ENCODE measurements around the gene SRP54.

GRCh38 chr14:34966413-34966812 is 16.4 kb upstream of the SRP54 start:
- TF ChIP-seq CTCF (IDR thresholded peaks at IDR 0.05) (no peak), POLR2A (IDR thresholded peaks at IDR 0.05) (no peak)
